IMR-90 (cell line): Measurements from ENCODE around the gene CDYL2.

Experiments used
- BHLHE40 ChIP-seq: fragments of 150-350 bp; IDR thresholded peaks from 2 replicates; pipeline ENCODE4 v1.6.1; 2016; ENCODE audit warnings: mild to moderate bottlenecking, low read depth, low read length
- CEBPB ChIP-seq: IDR thresholded peaks from 2 replicates; pipeline ENCODE4 v1.6.1; 2012; ENCODE audit warnings: low read depth, low read length, improper control_type of control experiment
- CTCF ChIP-seq: conservative IDR thresholded peaks from 2 replicates; pipeline ENCODE4 v1.5.1; 2012; ENCODE audit warnings: mild to moderate bottlenecking, low read depth, low read length, improper control_type of control experiment
- ELK1 ChIP-seq: fragments of 150-350 bp; IDR thresholded peaks from 2 replicates; pipeline ENCODE4 v1.6.1; 2016; ENCODE audit warnings: low read depth, mild to moderate bottlenecking, low read length, moderate library complexity, borderline replicate concordance
- FOS ChIP-seq: fragments of 150-350 bp; IDR thresholded peaks from 2 replicates; pipeline ENCODE4 v1.6.1; 2016; ENCODE audit warnings: low read depth, low read length
- POLR2A ChIP-seq: IDR thresholded peaks from 2 replicates; pipeline ENCODE4 v1.6.1; 2012; ENCODE audit warnings: mild to moderate bottlenecking, low read depth, low read length
- RFX5 ChIP-seq: IDR thresholded peaks from 2 replicates; pipeline ENCODE4 v1.8.0; 2012; ENCODE audit warnings: low read depth, mild to moderate bottlenecking, low read length, moderate library complexity

GRCh38 chr16:80559369-80559768 is 245.0 kb downstream of the CDYL2 start:
- TF ChIP-seq CEBPB (no peak), FOS (no peak), ELK1 (no peak), CTCF (no peak), RFX5 (no peak), BHLHE40 (no peak), POLR2A (no peak)
